ENCODE measurements around the gene WDFY4. TPM values are rescaled to one million over a fixed set of nuclear protein-coding genes. Genes with fewer than 3 reads are reported as not detected.

WDFY4 gene
- total and polyA plus RNA-seq, 2 of the 4 experiments (the other 2 are of a cell fraction): not detected

DNA sequence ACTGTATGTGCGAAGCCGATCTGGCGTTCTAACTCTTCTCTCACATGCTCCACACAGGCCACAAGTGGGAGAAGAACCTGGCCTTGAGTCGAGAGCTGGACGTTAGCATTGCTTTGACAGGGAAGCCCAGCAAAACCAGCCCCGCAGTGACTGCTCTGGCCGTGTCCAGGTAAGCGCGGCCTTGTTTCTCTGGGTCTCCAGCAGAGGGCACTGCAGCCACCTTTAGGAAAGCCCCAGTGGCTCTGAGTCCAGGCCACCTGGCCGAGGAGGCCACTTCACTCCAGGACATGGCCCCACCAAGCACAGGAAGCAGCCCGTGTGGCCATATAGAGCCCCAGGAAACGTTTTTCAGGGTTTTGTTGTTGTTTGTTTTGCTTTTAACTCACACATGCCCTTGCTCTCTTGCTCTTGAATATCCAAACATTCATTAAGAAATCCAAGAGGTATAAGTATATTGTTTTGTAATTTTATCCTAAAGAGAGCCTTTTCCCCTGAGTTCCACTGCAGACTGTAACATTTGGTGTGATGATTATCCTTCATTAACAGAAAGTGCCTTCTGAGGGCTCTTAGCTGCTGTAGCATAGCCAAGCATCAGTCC is 296.7 kb downstream of the WDFY4 start:
- no peak overlapping the region for H4K91ac ChIP-seq (ENCODE audit: insufficient read depth, low read depth, low read length)
- 0% methylated on average over 5 of the region's 12 CpGs; no CpG with 5 or more reads in 1 of the 2 experiments for WGBS, 2 experiments (ENCODE audit: extremely low coverage in 2 of 2, insufficient read length in 1 of 2)
- POLR2A ChIA-PET (ENCODE audit: unreplicated experiment): no interaction called here

More for the DNA sequence above, 296.7 kb downstream of the WDFY4 start:
- H2AK5ac ChIP-seq (ENCODE audit: low read depth, low read length): no peak overlapping the region
- dilution Hi-C loops (cut with HindIII; ENCODE audit: low sequenced_read_pairs, unreplicated experiment) (no loop called here), in situ Hi-C loops (cut with MboI; ENCODE audit: low sequenced_read_pairs) (no loop called here), intact Hi-C loops (cut with micrococcal nuclease) (loop anchor here (1.0 to 2.0 kb wide), 4 partner anchors 133 to 531 kb away; partner anchors contain the start of gene VSTM4)
- no peak overlapping the region for H2BK5ac ChIP-seq (ENCODE audit: low read depth, low read length, poor library complexity, severe bottlenecking)
- H3K79me1 ChIP-seq (ENCODE audit: low read depth in 1 of 2, low read length in 2 of 2): no peaks in the 10 kb centered on the region
- H2BK20ac ChIP-seq (ENCODE audit: low read depth, low read length): no peak overlapping the region
- H4K8ac ChIP-seq (ENCODE audit: low read depth in 2 of 2, low read length in 2 of 2): no peak overlapping the region
- CTCF ChIA-PET: no interaction called here
- no peak overlapping the region for H2AK9ac ChIP-seq (replicated peaks; ENCODE audit: low read depth, low read length, poor library complexity)
- no peak overlapping the region for H3K14ac ChIP-seq (replicated peaks; ENCODE audit: low read depth, low read length)
- no peaks in the 10 kb centered on the region for H3K36me3 ChIP-seq (ENCODE audit: control insufficient read depth, insufficient read depth, low read length)
- H3K56ac ChIP-seq (ENCODE audit: extremely low read depth, insufficient read depth, low read length): no peak overlapping the region
- peak overlapping the region; percentile 26 for H2AFZ ChIP-seq (replicated peaks; ENCODE audit: low read length, poor library complexity)
- H3K18ac ChIP-seq (ENCODE audit: low read depth, low read length): no peak overlapping the region
- H3K9me3 ChIP-seq (ENCODE audit: control insufficient read depth, insufficient read depth, low read length): no peaks in the 10 kb centered on the region
- no peak overlapping the region for H2BK120ac ChIP-seq (ENCODE audit: low read depth, low read length)
- no peak overlapping the region for H3K23ac ChIP-seq (ENCODE audit: low read depth, low read length)
- H4K5ac ChIP-seq (ENCODE audit: low read depth, low read length): no peak overlapping the region
- H4K20me1 ChIP-seq (ENCODE audit: insufficient read depth, low read length): no peaks in the 10 kb centered on the region
- peak; percentile 41 for DNase-seq
- no TSS peak for BruUV-seq (replicated peaks)
- no peak overlapping the region for H3K4ac ChIP-seq (ENCODE audit: low read depth, low read length)
- peaks cover 18% of the 10 kb centered on the region for H3K27me3 ChIP-seq (ENCODE audit: control insufficient read depth, insufficient read depth, low read length)
- ATAC-seq (ENCODE audit: low read depth): peak; percentile 95
- H3K9me1 ChIP-seq (ENCODE audit: insufficient read depth, low read length): no peaks in the 10 kb centered on the region
- no peak overlapping the region for H3K4me2 ChIP-seq (ENCODE audit: low read depth, low read length)
- TF ChIP-seq CEBPB (IDR thresholded peaks at IDR 0.05; ENCODE audit: low read depth, low read length): no peak
- TF ChIP-seq SMC3 (IDR thresholded peaks at IDR 0.05; ENCODE audit: low read depth, low read length): peak; percentile 83
- TF ChIP-seq RAD21 (IDR thresholded peaks at IDR 0.05; ENCODE audit: low read length): peak; percentile 79
- no peak for TF ChIP-seq MAFK (IDR thresholded peaks at IDR 0.05; ENCODE audit: low read depth, low read length)
- TF ChIP-seq RCOR1 (IDR thresholded peaks at IDR 0.05; ENCODE audit: insufficient replicate concordance, low read length): no peak
- TF ChIP-seq, protein P1, sequence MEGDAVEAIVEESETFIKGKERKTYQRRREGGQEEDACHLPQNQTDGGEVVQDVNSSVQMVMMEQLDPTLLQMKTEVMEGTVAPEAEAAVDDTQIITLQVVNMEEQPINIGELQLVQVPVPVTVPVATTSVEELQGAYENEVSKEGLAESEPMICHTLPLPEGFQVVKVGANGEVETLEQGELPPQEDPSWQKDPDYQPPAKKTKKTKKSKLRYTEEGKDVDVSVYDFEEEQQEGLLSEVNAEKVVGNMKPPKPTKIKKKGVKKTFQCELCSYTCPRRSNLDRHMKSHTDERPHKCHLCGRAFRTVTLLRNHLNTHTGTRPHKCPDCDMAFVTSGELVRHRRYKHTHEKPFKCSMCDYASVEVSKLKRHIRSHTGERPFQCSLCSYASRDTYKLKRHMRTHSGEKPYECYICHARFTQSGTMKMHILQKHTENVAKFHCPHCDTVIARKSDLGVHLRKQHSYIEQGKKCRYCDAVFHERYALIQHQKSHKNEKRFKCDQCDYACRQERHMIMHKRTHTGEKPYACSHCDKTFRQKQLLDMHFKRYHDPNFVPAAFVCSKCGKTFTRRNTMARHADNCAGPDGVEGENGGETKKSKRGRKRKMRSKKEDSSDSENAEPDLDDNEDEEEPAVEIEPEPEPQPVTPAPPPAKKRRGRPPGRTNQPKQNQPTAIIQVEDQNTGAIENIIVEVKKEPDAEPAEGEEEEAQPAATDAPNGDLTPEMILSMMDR (conservative IDR thresholded peaks at IDR 0.05; ENCODE audit: low read depth, low read length): peak; percentile 67
- no peak overlapping the region for H3K4me3 ChIP-seq (ENCODE audit: insufficient read depth, low read depth, low read length)
- no peak overlapping the region for H3K27ac ChIP-seq (ENCODE audit: insufficient read depth, low read length)
- H3K4me1 ChIP-seq (ENCODE audit: control insufficient read depth, insufficient read depth, low read length): no peaks in the 10 kb centered on the region
- no peak overlapping the region for H3K9ac ChIP-seq (ENCODE audit: low read depth, low read length)
- no peak overlapping the region for H2BK15ac ChIP-seq (ENCODE audit: low read depth, low read length)

Data from IMR-90 (cell line).